GM23338 (cell line): ENCODE data around the gene SLC9A9. TPM values are rescaled to one million over a fixed set of nuclear protein-coding genes. Genes with fewer than 3 reads are reported as not detected.
A peak's percentile ranks its signal among the peaks of the same experiment; 100 is the strongest.

Source experiments
- ATAC-seq: fragments of 200-7000 bp; cut with Tn5 transposase; 3 replicates; pipeline ENCODE4 v1.9.1; 2020
- DNase-seq: peaks from one replicate; pipeline ENCODE4 v3.0.0-alpha.2; 2015; ENCODE audit warnings: low spot score
- H2AFZ ChIP-seq: fragments of 200-600 bp; sonication (generic); 2 replicates; pipeline ENCODE4 v1.8.0; 2016; ENCODE audit warnings: antibody characterized with exemption, mild to moderate bottlenecking, moderate library complexity
- H3F3A ChIP-seq: fragments of 200-600 bp; sonication (generic); replicated peaks from 2 replicates; pipeline ENCODE4 v1.8.0; 2017; ENCODE audit warnings: antibody characterized with exemption, mixed run types, low read depth
- H3K27ac ChIP-seq: fragments of 200-600 bp; sonication (generic); 2 replicates; pipeline ENCODE4 v1.6.1; 2016; ENCODE audit warnings: low read depth
- H3K27me3 ChIP-seq: fragments of 200-600 bp; sonication (generic); 2 replicates; pipeline ENCODE4 v1.8.0; 2016; ENCODE audit warnings: mild to moderate bottlenecking, mixed run types, moderate library complexity; ENCODE audit not compliant: insufficient read depth
- H3K36me3 ChIP-seq: fragments of 200-600 bp; sonication (generic); 2 replicates; pipeline ENCODE4 v1.8.0; 2016; ENCODE audit warnings: mild to moderate bottlenecking; ENCODE audit not compliant: insufficient read depth
- H3K4me1 ChIP-seq: fragments of 200-600 bp; sonication (generic); 2 replicates; pipeline ENCODE4 v1.8.0; 2016; ENCODE audit warnings: mild to moderate bottlenecking, moderate library complexity; ENCODE audit not compliant: insufficient read depth
- H3K4me2 ChIP-seq: fragments of 200-600 bp; sonication (generic); 2 replicates; pipeline ENCODE4 v1.7.1; 2017; ENCODE audit warnings: mixed run types
- H3K4me3 ChIP-seq: fragments of 200-600 bp; sonication (generic); 2 replicates; pipeline ENCODE4 v1.6.1; 2016; ENCODE audit warnings: mixed run types
- H3K79me2 ChIP-seq: fragments of 200-600 bp; sonication (generic); replicated peaks from 2 replicates; pipeline ENCODE4 v1.8.0; 2017; ENCODE audit warnings: mild to moderate bottlenecking; ENCODE audit not compliant: insufficient read depth
- H3K9me2 ChIP-seq: fragments of 200-600 bp; sonication (generic); 2 replicates; pipeline ENCODE4 v1.8.0; 2017; ENCODE audit not compliant: insufficient read depth
- H4K20me1 ChIP-seq: fragments of 200-600 bp; sonication (generic); replicated peaks from 2 replicates; pipeline ENCODE4 v1.8.0; 2017; ENCODE audit warnings: mild to moderate bottlenecking; ENCODE audit not compliant: insufficient read depth
- H3K27ac Mint-ChIP-seq: 2 replicates; pipeline ENCODE4 v1.8.0; 2020; ENCODE audit warnings: inconsistent platforms, mild to moderate bottlenecking, moderate library complexity, mixed read lengths
- H3K27me3 Mint-ChIP-seq: 3 replicates; pipeline ENCODE4 v1.8.0; 2022; ENCODE audit warnings: low read depth, mild to moderate bottlenecking, moderate library complexity, mixed read lengths, inconsistent platforms; ENCODE audit not compliant: insufficient read depth, poor library complexity
- H3K36me3 Mint-ChIP-seq: 3 replicates; pipeline ENCODE4 v1.8.0; 2021; ENCODE audit warnings: low read depth, mild to moderate bottlenecking, inconsistent platforms, moderate library complexity, mixed read lengths
- H3K4me1 Mint-ChIP-seq: 3 replicates; pipeline ENCODE4 v1.8.0; 2020; ENCODE audit warnings: mild to moderate bottlenecking, inconsistent platforms, mixed read lengths
- H3K4me3 Mint-ChIP-seq: 3 replicates; pipeline ENCODE4 v1.8.0; 2021; ENCODE audit warnings: moderate library complexity, mild to moderate bottlenecking, inconsistent platforms, mixed read lengths
- H3K9me3 Mint-ChIP-seq: 3 replicates; pipeline ENCODE4 v1.8.0; 2020; ENCODE audit warnings: moderate library complexity, mild to moderate bottlenecking, inconsistent platforms, mixed read lengths
- CTCF ChIP-seq, 2 experiments: fragments of 200-600 bp in 1 of 2; sonication (generic) in 1 of 2; conservative IDR thresholded peaks; 2 replicates each; pipeline versions ENCODE4 v1.5.1 to v1.6.1; 2016 to 2017; ENCODE audit warnings: antibody characterized with exemption in 2 of 2, low read depth in 2 of 2, mild to moderate bottlenecking in 2 of 2, moderate library complexity in 1 of 2
- EZH2 ChIP-seq: fragments of 200-600 bp; sonication (generic); IDR thresholded peaks from one replicate; pipeline ENCODE4 v1.8.0; 2017; ENCODE audit warnings: antibody characterized with exemption, mild to moderate bottlenecking, low read depth; ENCODE audit not compliant: unreplicated experiment
- EZH2phosphoT487 ChIP-seq: fragments of 200-600 bp; sonication (generic); IDR thresholded peaks from one replicate; pipeline ENCODE4 v1.8.1; 2018; ENCODE audit warnings: antibody characterized with exemption; ENCODE audit not compliant: unreplicated experiment
- JUNB ChIP-seq: IDR thresholded peaks from one replicate; pipeline ENCODE4 v1.6.1; 2016; ENCODE audit warnings: antibody characterized with exemption; ENCODE audit not compliant: unreplicated experiment
- NANOG ChIP-seq: IDR thresholded peaks from 2 replicates; pipeline ENCODE4 v1.6.1; 2016; ENCODE audit warnings: antibody characterized with exemption, borderline replicate concordance
- POLR2AphosphoS5 ChIP-seq: IDR thresholded peaks from 2 replicates; pipeline ENCODE4 v1.6.1; 2016; ENCODE audit warnings: antibody characterized with exemption, low read depth
- STAT1 ChIP-seq: IDR thresholded peaks from one replicate; pipeline ENCODE4 v1.6.1; 2016; ENCODE audit warnings: antibody characterized with exemption; ENCODE audit not compliant: unreplicated experiment
- ZNF114 ChIP-seq: fragments of 250-450 bp; sonication (Bioruptor Pico); IDR thresholded peaks from 2 replicates; pipeline ENCODE4 v1.5.0; 2020; ENCODE audit warnings: mild to moderate bottlenecking, moderate library complexity
- ZNF331 ChIP-seq: fragments of 250-450 bp; sonication (Bioruptor Pico); IDR thresholded peaks from 2 replicates; pipeline ENCODE4 v1.5.0; 2020; ENCODE audit warnings: low read depth, mild to moderate bottlenecking, moderate library complexity
- ZNF462 ChIP-seq: fragments of 250-450 bp; sonication (Bioruptor Pico); IDR thresholded peaks from 2 replicates; pipeline ENCODE4 v1.5.0; 2020; ENCODE audit warnings: mild to moderate bottlenecking, moderate library complexity
- polyA plus RNA-seq: library from polyadenylated mRNA; unstranded; fragments of >200 nt; fragmentation: Nextera tagmentation; extraction: Ambion mirVana; gene quantifications from 2 replicates; pipeline ENCODE4 v1.2.1, GENCODE V29; 2016
- total RNA-seq: library from RNA; depleted of rRNA; stranded (reverse); fragments of >200 nt; shearing (Covaris generic); gene quantifications from 2 replicates; pipeline ENCODE4 v1.2.3, GENCODE V29; 2014
- TF ChIP-seq, protein P1 (sequence below): IDR thresholded peaks from one replicate; pipeline ENCODE4 v1.6.1; 2018; ENCODE audit warnings: antibody characterized with exemption; ENCODE audit not compliant: unreplicated experiment

SLC9A9 gene
- total and polyA plus RNA-seq, 2 experiments from 2014 or later, result 1.3 to 1.6 TPM

DNA sequence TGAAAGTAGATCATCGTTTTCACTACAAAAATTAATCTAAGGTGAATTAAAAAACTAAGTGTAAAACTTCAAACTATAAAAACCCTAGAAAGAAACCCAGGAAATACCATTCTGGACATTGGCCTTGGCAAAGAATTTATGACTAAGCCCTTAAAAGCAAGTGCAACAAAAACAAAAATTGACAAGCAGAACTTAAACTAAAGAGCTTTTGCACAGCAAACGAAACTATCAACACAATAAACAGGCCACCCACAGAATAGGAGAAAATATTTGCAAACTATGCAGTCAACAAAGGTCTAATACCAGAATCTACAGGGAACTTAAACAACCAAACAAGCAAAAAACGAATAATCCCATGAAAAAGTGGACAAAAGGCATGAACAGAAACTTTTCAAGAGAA lies 426.7 kb downstream of the SLC9A9 start:
- Mint-ChIP-seq H3K4me3 (no peak overlapping the region), H3K27me3 (peaks cover 4% of the 10 kb centered on the region), H3K27ac (no peak overlapping the region), H3K9me3 (no peaks in the 10 kb centered on the region), H3K4me1 (0 out of 3 replicates have a peak, but pooled peaks cover 2% of the 10 kb centered on the region), H3K36me3 (no peaks in the 10 kb centered on the region)
- no peak for DNase-seq
- no peak overlapping the region for H3K4me2 ChIP-seq
- no peak for TF ChIP-seq EZH2
- H3K27me3 ChIP-seq, result no peaks in the 10 kb centered on the region
- H3K36me3 ChIP-seq, result no peaks in the 10 kb centered on the region
- H4K20me1 ChIP-seq, result no peaks in the 10 kb centered on the region
- H3F3A ChIP-seq, result no peaks in the 10 kb centered on the region
- no peaks in the 10 kb centered on the region for H3K4me1 ChIP-seq
- H3K27ac ChIP-seq, result no peak overlapping the region
- H3K79me2 ChIP-seq, result no peaks in the 10 kb centered on the region
- H3K9me2 ChIP-seq, result 0 out of 2 replicates have a peak, but pooled peaks cover 4% of the 10 kb centered on the region
- H2AFZ ChIP-seq, result no peak overlapping the region
- ATAC-seq, result no peak
- no peak overlapping the region for H3K4me3 ChIP-seq

GRCh38 chr3:143419611-143420010 lies 428.7 kb downstream of the SLC9A9 start:
- Histone ChIP-seq H2AFZ (peak overlapping the region; percentile 43; the same call in 1 of the 2 replicates), H3K27me3 (no peaks in the 10 kb centered on the region), H3K36me3 (no peaks in the 10 kb centered on the region), H3K79me2 (no peaks in the 10 kb centered on the region), H4K20me1 (no peaks in the 10 kb centered on the region), H3K4me2 (no peak overlapping the region), H3K4me1 (no peaks in the 10 kb centered on the region), H3F3A (no peaks in the 10 kb centered on the region), H3K4me3 (no peak overlapping the region), H3K27ac (no peak overlapping the region), H3K9me2 (0 out of 2 replicates have a peak, but pooled peaks cover 13% of the 10 kb centered on the region)
- Mint-ChIP-seq H3K36me3 (no peaks in the 10 kb centered on the region), H3K27me3 (peaks cover 4% of the 10 kb centered on the region), H3K4me1 (0 out of 3 replicates have a peak, but pooled peaks cover 2% of the 10 kb centered on the region), H3K27ac (no peak overlapping the region; the same call in 1 of the 2 replicates), H3K4me3 (no peak overlapping the region), H3K9me3 (no peaks in the 10 kb centered on the region; the same call in 2 of the 3 replicates)
- DNase-seq (no peak), ATAC-seq (no peak)
- TF ChIP-seq, protein P1, sequence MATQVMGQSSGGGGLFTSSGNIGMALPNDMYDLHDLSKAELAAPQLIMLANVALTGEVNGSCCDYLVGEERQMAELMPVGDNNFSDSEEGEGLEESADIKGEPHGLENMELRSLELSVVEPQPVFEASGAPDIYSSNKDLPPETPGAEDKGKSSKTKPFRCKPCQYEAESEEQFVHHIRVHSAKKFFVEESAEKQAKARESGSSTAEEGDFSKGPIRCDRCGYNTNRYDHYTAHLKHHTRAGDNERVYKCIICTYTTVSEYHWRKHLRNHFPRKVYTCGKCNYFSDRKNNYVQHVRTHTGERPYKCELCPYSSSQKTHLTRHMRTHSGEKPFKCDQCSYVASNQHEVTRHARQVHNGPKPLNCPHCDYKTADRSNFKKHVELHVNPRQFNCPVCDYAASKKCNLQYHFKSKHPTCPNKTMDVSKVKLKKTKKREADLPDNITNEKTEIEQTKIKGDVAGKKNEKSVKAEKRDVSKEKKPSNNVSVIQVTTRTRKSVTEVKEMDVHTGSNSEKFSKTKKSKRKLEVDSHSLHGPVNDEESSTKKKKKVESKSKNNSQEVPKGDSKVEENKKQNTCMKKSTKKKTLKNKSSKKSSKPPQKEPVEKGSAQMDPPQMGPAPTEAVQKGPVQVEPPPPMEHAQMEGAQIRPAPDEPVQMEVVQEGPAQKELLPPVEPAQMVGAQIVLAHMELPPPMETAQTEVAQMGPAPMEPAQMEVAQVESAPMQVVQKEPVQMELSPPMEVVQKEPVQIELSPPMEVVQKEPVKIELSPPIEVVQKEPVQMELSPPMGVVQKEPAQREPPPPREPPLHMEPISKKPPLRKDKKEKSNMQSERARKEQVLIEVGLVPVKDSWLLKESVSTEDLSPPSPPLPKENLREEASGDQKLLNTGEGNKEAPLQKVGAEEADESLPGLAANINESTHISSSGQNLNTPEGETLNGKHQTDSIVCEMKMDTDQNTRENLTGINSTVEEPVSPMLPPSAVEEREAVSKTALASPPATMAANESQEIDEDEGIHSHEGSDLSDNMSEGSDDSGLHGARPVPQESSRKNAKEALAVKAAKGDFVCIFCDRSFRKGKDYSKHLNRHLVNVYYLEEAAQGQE, result no peak
- TF ChIP-seq ZNF331 (CRISPR knock-in tag) (no peak), CTCF (conservative IDR thresholded peaks at IDR 0.05; ENCODE audit: low read depth in 2 of 2) (no peak), STAT1 (no peak), JUNB (no peak), EZH2phosphoT487 (no peak), NANOG (no peak), POLR2AphosphoS5 (no peak), EZH2 (no peak), ZNF462 (CRISPR knock-in tag) (no peak), ZNF114 (CRISPR knock-in tag) (no peak)
